GM18517 (cell line): ENCODE results near the gene NTN4.
"Not testable (repeated sequence)": the region's sequence is repeated elsewhere in the genome, so short reads cannot be mapped to it uniquely, and the experiment has no call there.

ENCODE experiments used
- ATAC-seq: cut with Tn5 transposase; IDR thresholded peaks from one replicate; pipeline ENCODE4 v1.9.1; 2021; ENCODE audit warnings: mild to moderate bottlenecking, moderate library complexity; ENCODE audit not compliant: unreplicated experiment

Gene NTN4

GRCh38 chr12:95715177-95715576 is 75.4 kb downstream of the NTN4 start:
- no peak for ATAC-seq

- no peak for ATAC-seq
These were observed 78.3 kb downstream of the NTN4 start for GRCh38 chr12:95712269-95712668.

- no peak for ATAC-seq
These were observed 80.2 kb downstream of the NTN4 start for GRCh38 chr12:95710386-95710785.

GRCh38 chr12:95709152-95709551 is 81.4 kb downstream of the NTN4 start:
- no peak for ATAC-seq

GRCh38 chr12:95705143-95705542 is 85.4 kb downstream of the NTN4 start:
- ATAC-seq: no peak

GRCh38 chr12:95703986-95704385 is 86.6 kb downstream of the NTN4 start:
- no peak for ATAC-seq

- ATAC-seq: no peak
These were observed 88.7 kb downstream of the NTN4 start for GRCh38 chr12:95701722-95702418.

GRCh38 chr12:95701275-95701674 is 89.3 kb downstream of the NTN4 start:
- no peak for ATAC-seq

GRCh38 chr12:95700316-95700785 is 90.2 kb downstream of the NTN4 start:
- peak; percentile 99 for ATAC-seq

GRCh38 chr12:95699579-95699978 is 91.0 kb downstream of the NTN4 start:
- ATAC-seq: no peak

- ATAC-seq: no peak
These were observed 96.4 kb downstream of the NTN4 start for GRCh38 chr12:95694136-95694535.

GRCh38 chr12:95693689-95694088 is 96.9 kb downstream of the NTN4 start:
- no peak for ATAC-seq

- no peak for ATAC-seq
These were observed 99.5 kb downstream of the NTN4 start for GRCh38 chr12:95690861-95691635.

GRCh38 chr12:95687937-95688336 is 102.6 kb downstream of the NTN4 start:
- no peak for ATAC-seq

- ATAC-seq: no peak
These were observed 107.1 kb downstream of the NTN4 start for GRCh38 chr12:95683418-95683817.

- ATAC-seq: no peak
These were observed 109.3 kb downstream of the NTN4 start for GRCh38 chr12:95681210-95681765.

- no peak for ATAC-seq
These were observed 111.9 kb downstream of the NTN4 start for GRCh38 chr12:95678684-95679083.

- not testable (repeated sequence) for ATAC-seq
These were observed 112.8 kb downstream of the NTN4 start for GRCh38 chr12:95677782-95678181.

GRCh38 chr12:95674631-95675030 is 115.9 kb downstream of the NTN4 start:
- ATAC-seq: no peak

GRCh38 chr12:95674163-95674562 is 116.4 kb downstream of the NTN4 start:
- no peak for ATAC-seq

- no peak for ATAC-seq
These were observed 117.0 kb downstream of the NTN4 start for GRCh38 chr12:95673576-95673975.

- no peak for ATAC-seq
These were observed 118.4 kb downstream of the NTN4 start for GRCh38 chr12:95672166-95672565.
